ENCODE data around the gene WDFY2. TPM values are rescaled to one million over a fixed set of nuclear protein-coding genes. Genes with fewer than 3 reads are reported as not detected.

WDFY2 gene
- total RNA-seq, 1 donor from 2014 or later: 20.7 TPM

DNA sequence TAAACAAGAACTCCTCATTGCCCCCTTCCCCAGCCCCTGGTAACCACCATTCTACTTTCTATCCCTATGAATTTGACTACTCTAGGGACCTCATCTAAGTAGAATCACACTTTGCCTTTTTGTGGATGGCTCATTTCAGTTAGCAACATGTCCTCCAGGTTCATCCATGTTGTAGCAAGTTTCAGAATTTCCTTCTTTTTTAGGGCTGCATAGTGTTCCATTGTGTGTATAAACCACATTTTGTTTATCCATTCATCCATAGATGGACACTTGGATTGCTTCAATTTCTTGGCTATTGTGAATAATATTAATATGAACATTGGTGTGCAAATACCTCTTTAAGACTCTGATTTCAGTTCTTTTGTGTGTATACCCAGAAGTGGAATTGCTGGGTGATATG, 224.5 kb downstream of the WDFY2 start:
- TF ChIP-seq, protein P1, sequence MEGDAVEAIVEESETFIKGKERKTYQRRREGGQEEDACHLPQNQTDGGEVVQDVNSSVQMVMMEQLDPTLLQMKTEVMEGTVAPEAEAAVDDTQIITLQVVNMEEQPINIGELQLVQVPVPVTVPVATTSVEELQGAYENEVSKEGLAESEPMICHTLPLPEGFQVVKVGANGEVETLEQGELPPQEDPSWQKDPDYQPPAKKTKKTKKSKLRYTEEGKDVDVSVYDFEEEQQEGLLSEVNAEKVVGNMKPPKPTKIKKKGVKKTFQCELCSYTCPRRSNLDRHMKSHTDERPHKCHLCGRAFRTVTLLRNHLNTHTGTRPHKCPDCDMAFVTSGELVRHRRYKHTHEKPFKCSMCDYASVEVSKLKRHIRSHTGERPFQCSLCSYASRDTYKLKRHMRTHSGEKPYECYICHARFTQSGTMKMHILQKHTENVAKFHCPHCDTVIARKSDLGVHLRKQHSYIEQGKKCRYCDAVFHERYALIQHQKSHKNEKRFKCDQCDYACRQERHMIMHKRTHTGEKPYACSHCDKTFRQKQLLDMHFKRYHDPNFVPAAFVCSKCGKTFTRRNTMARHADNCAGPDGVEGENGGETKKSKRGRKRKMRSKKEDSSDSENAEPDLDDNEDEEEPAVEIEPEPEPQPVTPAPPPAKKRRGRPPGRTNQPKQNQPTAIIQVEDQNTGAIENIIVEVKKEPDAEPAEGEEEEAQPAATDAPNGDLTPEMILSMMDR (IDR thresholded peaks at IDR 0.05): no peak
- H3K27me3 Mint-ChIP-seq (ENCODE audit: unreplicated experiment): no peaks in the 10 kb centered on the region
- no peaks in the 10 kb centered on the region for H3K9me3 Mint-ChIP-seq (ENCODE audit: unreplicated experiment)
- no peak for DNase-seq (ENCODE audit: extremely low spot score, unreplicated experiment)
- peaks cover 12% of the 10 kb centered on the region for H3K4me1 Mint-ChIP-seq (ENCODE audit: unreplicated experiment)
- H3K4me3 Mint-ChIP-seq (ENCODE audit: unreplicated experiment): no peak overlapping the region
- no peak overlapping the region for H3K27ac Mint-ChIP-seq (ENCODE audit: unreplicated experiment)
- no peaks in the 10 kb centered on the region for H3K36me3 Mint-ChIP-seq (ENCODE audit: unreplicated experiment)

DNA sequence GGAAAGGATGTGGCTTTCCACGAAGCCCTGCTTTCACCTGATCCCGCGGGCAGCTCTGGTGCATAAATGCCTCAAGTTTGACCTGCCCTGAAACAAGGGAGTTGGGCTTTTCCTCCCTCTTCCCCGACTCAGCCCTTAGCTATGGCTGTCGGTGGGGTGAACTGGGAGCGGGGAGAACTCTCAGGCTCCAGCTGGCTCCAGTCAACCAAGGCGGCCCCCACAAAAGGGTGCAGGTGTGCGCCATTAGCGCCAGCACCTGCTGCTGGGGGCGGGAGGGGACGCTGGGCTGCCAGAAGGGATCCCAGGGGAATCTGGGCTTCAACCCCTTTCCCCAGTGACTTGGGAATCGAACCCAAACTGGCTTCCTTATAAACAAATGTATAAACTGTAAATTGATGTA, 226.8 kb downstream of the WDFY2 start:
- no peaks in the 10 kb centered on the region for H3K36me3 Mint-ChIP-seq (ENCODE audit: unreplicated experiment)
- no peak overlapping the region for H3K27ac Mint-ChIP-seq (ENCODE audit: unreplicated experiment)
- no peak overlapping the region for H3K4me3 Mint-ChIP-seq (ENCODE audit: unreplicated experiment)
- TF ChIP-seq, protein P1 (IDR thresholded peaks at IDR 0.05): no peak
- no peak for DNase-seq (ENCODE audit: extremely low spot score, unreplicated experiment)
- no peaks in the 10 kb centered on the region for H3K27me3 Mint-ChIP-seq (ENCODE audit: unreplicated experiment)
- peaks cover 2% of the 10 kb centered on the region for H3K4me1 Mint-ChIP-seq (ENCODE audit: unreplicated experiment)
- H3K9me3 Mint-ChIP-seq (ENCODE audit: unreplicated experiment): no peaks in the 10 kb centered on the region

DNA sequence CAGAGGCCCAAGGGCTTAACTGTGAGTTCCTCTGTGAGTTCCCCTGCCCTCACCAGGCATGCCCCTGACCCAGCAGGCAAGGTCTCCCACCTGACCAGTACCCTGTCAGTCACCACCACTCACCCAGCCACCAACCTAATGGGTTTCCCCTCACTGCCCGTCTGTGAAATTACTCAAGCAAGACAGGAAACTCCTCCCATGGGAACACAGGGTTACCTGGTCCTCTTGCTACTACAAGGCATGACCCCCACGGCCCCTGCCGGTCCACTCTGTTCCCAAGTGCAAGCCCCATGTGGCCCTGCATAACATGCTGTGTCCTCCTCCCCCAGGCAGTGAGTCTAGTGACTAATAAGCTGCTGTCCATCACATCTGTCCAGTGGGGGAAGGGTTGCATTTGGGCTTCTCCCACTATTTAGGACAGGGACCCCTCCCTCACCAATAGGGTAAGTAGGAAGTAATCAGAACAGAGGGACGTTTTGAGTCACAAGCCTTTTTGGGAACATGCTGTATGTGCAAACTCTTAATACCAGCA, 227.7 kb downstream of the WDFY2 start:
- TF ChIP-seq, protein P1 (IDR thresholded peaks at IDR 0.05): no peak
- H3K4me3 Mint-ChIP-seq (ENCODE audit: unreplicated experiment): no peak overlapping the region
- no peak overlapping the region for H3K27ac Mint-ChIP-seq (ENCODE audit: unreplicated experiment)

DNA sequence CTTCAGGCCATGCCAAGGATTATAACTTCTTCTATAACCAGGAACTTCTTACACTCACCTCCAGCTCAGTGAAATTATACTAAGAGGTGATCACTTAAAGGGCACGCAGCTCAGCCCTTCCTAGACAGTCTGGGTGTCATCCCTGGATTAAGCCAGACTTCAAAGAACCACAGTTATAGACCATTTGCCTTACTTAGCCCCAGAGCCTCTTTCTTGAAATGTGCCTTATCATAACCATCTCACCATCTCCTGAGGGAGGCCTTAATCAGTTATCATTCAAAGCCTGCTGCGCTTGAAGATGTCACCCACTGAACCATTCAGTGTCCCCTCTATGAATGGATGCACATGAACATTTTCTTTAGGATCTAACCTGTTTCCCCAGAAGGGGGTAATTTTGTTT, 229.8 kb downstream of the WDFY2 start:
- Mint-ChIP-seq H3K36me3 (ENCODE audit: unreplicated experiment) (no peaks in the 10 kb centered on the region), H3K27ac (ENCODE audit: unreplicated experiment) (no peak overlapping the region), H3K27me3 (ENCODE audit: unreplicated experiment) (peaks cover 24% of the 10 kb centered on the region), H3K4me1 (ENCODE audit: unreplicated experiment) (peaks cover 8% of the 10 kb centered on the region), H3K9me3 (ENCODE audit: unreplicated experiment) (no peaks in the 10 kb centered on the region), H3K4me3 (ENCODE audit: unreplicated experiment) (no peak overlapping the region)
- TF ChIP-seq, protein P1 (IDR thresholded peaks at IDR 0.05): no peak
- no peak for DNase-seq (ENCODE audit: extremely low spot score, unreplicated experiment)

More for the DNA sequence above, 227.7 kb downstream of the WDFY2 start:
- H3K27me3 Mint-ChIP-seq (ENCODE audit: unreplicated experiment): peaks cover 7% of the 10 kb centered on the region
- no peaks in the 10 kb centered on the region for H3K9me3 Mint-ChIP-seq (ENCODE audit: unreplicated experiment)
- peaks cover 2% of the 10 kb centered on the region for H3K4me1 Mint-ChIP-seq (ENCODE audit: unreplicated experiment)
- DNase-seq (ENCODE audit: extremely low spot score, unreplicated experiment): no peak
- H3K36me3 Mint-ChIP-seq (ENCODE audit: unreplicated experiment): no peaks in the 10 kb centered on the region

DNA sequence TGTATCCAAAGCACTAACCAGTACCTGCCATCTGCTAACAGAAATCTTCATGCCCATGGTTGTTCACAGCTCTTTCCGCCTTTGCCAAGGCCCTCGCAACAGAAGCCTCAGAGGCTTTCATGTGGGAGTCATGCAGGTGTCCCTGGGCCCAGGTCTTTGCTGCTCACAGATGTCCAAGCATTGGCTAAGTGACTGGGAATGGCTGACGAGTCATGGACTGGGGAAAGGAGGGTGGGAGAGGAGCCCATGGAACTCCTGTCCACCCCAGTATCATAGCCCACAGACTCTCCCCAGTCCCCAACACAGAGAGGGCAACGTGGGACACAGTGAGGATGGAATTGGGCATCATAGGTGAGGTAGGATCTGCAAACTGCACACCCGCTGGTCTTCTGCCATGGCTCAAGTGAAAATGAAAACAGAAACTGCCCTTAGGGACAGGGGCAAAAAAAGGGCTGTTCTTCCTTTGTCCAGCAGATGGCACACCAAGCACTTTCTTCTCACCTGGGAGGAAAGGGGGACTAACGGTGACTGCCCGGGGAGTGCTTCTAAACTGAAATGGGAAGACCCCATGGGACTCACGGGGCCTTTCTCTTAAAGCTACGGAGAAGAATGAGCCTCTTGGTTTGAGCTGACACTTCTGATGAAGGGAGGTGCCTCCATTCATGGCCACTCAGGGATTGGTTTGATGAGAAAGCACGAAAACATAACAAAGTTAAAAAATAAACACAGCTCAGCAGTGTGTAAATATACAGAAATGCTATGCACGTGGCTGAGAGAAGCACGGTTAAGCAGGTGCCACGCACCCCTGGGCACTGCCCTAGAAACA, 230.8 kb downstream of the WDFY2 start:
- Mint-ChIP-seq H3K27ac (ENCODE audit: unreplicated experiment) (no peak overlapping the region), H3K36me3 (ENCODE audit: unreplicated experiment) (no peaks in the 10 kb centered on the region), H3K9me3 (ENCODE audit: unreplicated experiment) (no peaks in the 10 kb centered on the region), H3K4me3 (ENCODE audit: unreplicated experiment) (peak overlapping the region; percentile 55), H3K4me1 (ENCODE audit: unreplicated experiment) (peaks cover 8% of the 10 kb centered on the region), H3K27me3 (ENCODE audit: unreplicated experiment) (peaks cover 32% of the 10 kb centered on the region)
- no peak for DNase-seq (ENCODE audit: extremely low spot score, unreplicated experiment)
- TF ChIP-seq, protein P1 (IDR thresholded peaks at IDR 0.05): peak; percentile 84

Measured in osteocyte (in vitro differentiated cells).